Esophagus muscularis mucosa (tissue), 4 donors: Measurements from ENCODE around the gene SLC7A4.
"Not testable (repeated sequence)": the region's sequence is repeated elsewhere in the genome, so short reads cannot be mapped to it uniquely, and the experiment has no call there.

ENCODE experiments used
- EP300 ChIP-seq: sonication (generic); formaldehyde crosslinking; IDR thresholded peaks from one replicate; pipeline ENCODE4 v1.6.1; 2017; ENCODE audit warnings: antibody characterized with exemption
- POLR2A ChIP-seq: fragments of 450-650 bp; IDR thresholded peaks from one replicate; pipeline ENCODE4 v1.6.1; 2017; ENCODE audit warnings: antibody characterized with exemption, moderate library complexity, mild to moderate bottlenecking, low read depth
- POLR2AphosphoS5 ChIP-seq, 2 donors: sonication (generic); formaldehyde crosslinking; IDR thresholded peaks; one replicate each; pipeline ENCODE4 v1.6.1; 2017; ENCODE audit warnings: antibody characterized with exemption in 2 of 2
- TF ChIP-seq, protein P1 (sequence below), 3 experiments: fragments of 200-600 bp in 2 of 3; fragments of 450-650 bp in 1 of 3; sonication (generic) in 2 of 3; IDR thresholded peaks; one replicate each; pipeline ENCODE4 v1.5.1; 2017 to 2019; ENCODE audit warnings: antibody characterized with exemption in 3 of 3, mild to moderate bottlenecking in 2 of 3, moderate library complexity in 1 of 3

DNA sequence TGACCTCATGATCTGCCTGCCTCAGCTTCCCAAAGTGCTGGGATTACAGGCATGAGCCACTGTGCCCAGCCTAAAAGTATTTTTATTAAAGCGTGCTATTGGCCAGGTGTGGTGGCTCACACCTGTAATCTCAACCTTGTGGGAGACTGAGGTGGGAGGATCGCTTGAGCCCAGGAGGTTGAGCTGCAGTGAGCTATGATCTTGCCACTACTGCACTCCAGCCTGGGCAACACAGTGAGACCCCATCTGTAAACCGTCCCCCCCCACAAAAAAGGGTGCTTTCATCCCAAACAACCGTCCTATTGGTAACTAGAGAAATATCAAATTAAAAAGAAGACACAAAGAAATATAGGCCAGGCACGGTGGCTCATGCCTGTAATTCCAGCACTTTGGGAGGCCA lies 6.8 kb upstream of the SLC7A4 start:
- TF ChIP-seq, protein P1, sequence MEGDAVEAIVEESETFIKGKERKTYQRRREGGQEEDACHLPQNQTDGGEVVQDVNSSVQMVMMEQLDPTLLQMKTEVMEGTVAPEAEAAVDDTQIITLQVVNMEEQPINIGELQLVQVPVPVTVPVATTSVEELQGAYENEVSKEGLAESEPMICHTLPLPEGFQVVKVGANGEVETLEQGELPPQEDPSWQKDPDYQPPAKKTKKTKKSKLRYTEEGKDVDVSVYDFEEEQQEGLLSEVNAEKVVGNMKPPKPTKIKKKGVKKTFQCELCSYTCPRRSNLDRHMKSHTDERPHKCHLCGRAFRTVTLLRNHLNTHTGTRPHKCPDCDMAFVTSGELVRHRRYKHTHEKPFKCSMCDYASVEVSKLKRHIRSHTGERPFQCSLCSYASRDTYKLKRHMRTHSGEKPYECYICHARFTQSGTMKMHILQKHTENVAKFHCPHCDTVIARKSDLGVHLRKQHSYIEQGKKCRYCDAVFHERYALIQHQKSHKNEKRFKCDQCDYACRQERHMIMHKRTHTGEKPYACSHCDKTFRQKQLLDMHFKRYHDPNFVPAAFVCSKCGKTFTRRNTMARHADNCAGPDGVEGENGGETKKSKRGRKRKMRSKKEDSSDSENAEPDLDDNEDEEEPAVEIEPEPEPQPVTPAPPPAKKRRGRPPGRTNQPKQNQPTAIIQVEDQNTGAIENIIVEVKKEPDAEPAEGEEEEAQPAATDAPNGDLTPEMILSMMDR (IDR thresholded peaks at IDR 0.05): not testable (repeated sequence)
- not testable (repeated sequence) for TF ChIP-seq POLR2AphosphoS5 (IDR thresholded peaks at IDR 0.05); EP300; POLR2A
